ENCODE data around the gene CFL1.
A peak's percentile ranks its signal among the peaks of the same experiment; 100 is the strongest.

The CFL1 gene

DNA sequence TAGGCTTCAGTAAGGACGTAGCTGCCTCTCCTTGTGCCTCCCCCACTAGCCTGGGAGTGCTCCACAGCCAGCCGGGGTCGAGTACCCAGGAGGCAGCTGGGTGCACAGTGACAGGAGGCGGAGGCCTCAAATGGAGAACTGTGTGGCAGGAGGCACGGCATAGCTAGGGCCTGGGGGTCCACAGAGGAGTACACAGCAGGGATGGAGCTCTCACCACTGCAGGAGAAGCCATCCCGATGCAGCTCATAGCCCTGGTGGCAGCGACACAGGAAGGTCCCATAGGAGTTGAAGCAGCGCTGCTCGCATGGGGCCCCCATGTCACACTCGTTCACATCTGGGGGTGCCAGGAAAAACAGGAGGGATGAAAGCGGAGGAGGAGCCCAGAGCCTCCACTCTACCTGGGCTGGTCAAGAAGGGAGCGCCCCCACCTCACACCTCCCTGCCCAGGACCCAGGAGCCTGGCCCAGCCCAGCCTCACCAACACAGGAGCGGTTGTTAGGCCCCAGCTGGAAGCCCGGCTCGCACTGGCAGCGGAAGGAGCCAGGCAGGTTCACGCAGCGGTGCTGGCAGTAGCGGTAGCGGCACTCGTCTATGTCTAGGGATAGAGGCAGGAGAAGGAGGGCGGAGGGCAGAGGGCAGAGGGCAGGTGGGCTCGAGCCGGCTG, 11.8 kb upstream of the CFL1 start:
- DNase-seq, result no peak

DNA sequence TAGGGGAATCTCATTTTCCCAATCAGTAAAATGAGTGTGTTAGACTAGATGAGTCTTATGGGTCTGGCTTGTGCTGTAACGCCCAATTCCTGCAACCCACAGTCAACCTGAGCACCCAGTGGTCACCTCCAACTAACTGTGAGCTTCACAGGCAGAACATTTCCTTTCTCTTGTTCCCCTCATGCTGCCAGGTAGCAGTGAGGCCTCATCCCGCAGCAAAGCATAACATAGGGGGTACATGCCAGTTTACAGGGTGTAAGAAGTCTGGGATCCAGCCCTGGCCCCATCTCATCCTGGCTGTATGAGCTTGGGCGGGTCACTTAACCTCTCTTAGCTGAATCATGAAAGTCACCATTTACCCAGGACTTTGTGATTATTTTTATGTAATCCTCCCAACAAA, 10.9 kb upstream of the CFL1 start:
- DNase-seq, result no peak

DNA sequence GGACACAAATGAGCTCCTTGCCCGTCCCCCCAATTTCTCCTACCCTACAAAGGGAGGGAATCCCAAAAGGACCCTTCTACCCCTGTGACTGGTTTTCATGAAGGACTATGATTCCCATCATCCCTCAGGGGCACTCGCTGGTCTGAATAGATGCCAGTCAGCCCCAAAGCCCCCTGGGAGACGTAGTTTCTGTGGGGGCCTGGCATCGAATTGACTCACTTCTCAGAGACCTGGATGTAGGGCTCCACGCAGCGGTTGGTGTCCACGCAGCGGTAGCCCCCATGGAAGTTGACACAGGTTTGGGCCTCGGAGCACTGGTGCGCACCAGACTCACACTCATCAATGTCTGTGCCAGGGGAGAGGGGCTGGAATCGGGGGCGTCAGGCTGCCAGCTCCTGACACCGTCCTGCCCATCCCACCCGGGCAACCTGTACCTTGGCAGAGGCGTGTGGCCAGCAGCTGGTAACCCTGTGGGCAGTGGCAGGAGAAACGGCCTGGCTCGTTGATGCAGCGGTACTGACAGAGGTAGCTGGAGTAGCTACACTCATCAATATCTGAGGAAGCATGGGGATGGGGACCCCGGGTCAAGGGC, 10.2 kb upstream of the CFL1 start:
- no peak for DNase-seq

DNA sequence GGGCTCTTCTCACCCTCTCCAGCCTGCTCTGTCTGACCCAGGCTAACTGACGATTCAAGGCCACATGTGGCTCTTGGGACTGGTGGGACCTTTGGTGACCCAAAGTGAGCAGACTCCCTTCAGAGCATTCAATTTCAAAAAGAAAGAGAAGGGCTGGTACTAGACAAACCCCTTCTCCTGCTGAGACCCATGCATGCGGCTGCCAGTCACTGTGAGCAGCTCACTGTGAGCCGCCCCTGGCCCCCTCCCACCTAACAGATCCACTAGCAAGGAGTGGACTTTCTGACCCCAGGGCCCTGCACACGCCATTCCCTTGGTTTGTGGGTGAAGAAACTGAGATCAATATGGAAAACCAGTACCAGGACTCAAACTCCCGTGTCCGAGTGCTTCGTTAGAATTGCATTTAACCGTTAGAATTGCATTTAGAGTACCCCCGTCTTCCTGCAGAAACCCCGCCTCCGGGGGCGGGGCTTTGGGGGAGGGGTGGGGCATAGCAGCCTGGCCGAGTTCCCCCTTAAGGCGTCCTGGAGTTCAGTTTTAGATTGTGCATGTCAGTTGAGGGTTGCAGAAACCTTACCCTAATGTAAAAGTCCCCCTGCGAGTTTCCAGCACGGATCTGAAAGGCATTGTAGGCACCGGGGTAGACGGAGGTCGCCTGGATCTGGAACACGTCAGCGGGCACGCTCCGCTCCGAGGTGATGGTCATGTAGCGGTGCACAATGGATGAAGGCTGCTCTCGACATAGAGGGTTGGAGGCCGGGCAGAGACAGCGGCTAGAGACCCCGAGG, 9.5 kb upstream of the CFL1 start:
- no peak for DNase-seq

DNA sequence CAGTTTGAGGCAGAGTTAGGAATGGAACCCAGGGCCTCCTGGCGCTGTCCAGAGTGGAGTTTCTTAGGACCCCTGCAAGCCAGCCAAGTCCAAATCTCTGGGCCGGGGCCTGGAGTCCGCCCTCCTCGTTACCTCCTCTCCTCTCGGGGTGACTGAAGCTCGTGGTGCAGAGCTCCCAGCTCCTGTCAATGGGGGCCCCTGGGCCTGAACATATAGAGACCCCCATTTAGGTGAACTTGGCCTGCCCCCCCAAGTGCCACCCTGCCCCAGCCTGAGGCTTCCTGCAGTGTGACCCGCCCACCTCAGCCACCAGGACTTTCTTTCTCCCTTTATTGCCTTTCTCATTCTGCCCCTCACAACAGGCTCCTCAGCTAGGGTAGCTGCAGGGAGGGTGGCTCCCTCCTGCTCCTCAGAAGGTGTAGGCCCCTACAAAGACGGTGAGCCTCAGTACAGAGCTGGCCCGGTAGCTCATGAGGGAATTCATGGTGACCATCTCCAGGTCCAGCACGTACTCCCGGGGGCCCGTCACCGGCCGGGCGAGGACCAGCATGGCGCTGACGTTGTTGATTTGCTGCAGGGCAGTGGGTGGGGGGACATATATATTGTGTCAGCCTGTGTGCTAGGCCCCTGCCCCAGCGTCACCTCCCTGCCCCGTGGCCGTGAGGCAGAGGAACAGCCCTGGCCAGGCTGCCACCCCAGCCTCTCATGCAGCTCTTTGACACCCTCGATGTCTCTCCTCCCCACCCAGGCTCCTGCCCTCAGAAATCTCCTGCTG, 8.7 kb upstream of the CFL1 start:
- no peak for DNase-seq

DNA sequence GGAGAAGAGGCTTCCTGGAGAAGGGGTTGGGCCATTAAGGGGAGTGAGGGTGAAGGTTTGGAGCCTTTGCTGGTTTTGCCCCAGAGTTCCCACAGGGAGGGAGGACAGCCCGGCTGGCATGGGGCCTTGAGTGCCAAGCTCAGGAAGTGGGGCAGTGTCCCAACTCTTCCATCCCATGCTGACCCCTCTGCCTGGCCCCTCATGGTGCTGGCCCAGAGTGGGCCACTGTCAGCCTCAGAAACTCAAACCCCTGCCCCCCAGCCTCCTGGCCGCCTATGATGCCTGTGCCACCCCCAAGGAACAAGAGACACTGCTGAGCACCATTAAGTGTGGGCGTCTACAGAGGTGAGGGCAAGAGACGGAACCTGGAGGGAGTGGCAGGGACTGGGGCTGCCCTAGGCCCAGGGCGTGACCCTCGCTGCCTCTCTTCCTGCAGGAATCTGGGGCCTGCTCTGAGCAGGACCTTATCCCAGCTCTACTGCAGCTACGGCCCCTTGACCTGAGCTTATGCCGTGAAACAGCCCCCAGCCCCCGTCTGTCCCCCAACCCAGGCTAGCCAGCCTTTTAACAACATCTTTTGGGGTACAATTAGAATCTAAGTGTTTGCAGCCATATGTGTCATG, 7.7 kb upstream of the CFL1 start:
- no peak for DNase-seq

DNA sequence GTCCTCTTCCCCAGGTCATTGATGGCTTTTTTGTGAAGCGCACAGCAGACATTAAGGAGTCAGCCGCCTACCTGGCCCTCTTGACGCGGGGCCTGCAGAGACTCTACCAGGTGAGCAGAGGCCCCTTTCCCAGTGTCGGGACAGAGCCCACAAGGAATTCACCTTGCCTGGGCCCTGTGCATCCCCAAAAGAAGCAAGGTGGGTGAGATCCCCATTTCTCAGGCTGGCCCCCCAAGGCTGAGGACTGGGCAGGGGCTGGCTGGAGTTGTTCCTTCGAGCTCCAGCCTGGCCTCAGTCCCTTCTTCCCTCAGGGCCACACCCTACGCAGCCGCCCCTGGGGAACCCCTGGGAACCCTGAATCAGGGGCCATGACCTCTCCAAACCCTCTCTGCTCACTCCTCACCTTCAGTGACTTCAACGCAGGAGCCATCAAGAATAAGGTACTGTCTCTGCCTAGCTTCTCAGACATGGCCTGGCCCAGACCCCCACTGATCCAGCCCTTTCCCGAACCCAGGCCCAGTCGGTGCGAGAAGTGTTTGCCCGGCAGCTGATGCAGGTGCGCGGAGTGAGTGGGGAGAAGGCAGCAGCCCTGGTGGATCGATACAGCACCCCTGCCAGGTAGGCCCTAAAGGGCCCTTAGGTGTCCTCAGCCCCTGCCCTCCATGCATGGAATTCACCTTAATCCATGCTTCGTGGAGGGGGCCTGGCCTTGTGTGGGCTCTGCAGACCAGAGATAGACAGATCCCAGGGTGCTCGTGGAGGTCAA, 6.9 kb upstream of the CFL1 start:
- DNase-seq, result no peak

DNA sequence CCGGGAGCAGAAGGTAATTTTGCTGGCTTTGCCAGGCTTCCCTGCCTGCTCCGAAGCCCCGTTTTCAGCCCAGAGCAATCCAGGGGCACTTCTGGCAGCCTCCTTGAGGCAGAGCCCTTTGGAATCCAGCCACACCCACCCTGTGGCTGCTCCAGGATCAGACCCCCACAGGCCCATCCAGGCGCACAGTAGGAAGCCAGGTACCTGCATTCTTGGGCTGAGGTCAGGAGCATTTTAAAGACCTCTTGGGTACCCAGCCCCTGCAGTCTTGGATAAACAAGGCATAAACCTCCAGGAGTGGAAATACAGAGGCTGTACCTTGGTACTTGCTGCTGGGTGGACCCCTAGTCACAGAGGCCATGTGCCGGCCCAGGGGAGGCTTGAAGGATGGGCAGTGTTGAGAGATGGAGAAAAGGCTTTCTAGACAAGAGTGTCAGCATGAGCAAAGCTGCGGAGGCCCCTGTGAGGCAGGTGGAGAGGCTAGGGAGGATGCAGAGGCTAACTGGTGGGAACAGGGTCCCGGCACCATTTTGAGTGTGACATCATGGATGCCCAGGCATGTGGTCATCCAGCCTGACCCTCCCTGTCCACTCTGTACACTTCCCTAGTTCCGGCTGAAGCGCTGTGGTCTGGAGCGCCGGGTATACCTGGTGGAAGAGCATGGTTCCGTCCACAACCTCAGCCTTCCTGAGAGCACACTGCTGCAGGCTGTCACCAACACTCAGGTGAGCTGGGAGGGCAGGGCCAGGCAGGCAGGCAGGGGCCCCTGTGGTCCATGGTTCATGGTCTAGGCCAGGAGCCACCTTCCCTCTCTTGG, 6.1 kb upstream of the CFL1 start:
- DNase-seq, result no peak

DNA sequence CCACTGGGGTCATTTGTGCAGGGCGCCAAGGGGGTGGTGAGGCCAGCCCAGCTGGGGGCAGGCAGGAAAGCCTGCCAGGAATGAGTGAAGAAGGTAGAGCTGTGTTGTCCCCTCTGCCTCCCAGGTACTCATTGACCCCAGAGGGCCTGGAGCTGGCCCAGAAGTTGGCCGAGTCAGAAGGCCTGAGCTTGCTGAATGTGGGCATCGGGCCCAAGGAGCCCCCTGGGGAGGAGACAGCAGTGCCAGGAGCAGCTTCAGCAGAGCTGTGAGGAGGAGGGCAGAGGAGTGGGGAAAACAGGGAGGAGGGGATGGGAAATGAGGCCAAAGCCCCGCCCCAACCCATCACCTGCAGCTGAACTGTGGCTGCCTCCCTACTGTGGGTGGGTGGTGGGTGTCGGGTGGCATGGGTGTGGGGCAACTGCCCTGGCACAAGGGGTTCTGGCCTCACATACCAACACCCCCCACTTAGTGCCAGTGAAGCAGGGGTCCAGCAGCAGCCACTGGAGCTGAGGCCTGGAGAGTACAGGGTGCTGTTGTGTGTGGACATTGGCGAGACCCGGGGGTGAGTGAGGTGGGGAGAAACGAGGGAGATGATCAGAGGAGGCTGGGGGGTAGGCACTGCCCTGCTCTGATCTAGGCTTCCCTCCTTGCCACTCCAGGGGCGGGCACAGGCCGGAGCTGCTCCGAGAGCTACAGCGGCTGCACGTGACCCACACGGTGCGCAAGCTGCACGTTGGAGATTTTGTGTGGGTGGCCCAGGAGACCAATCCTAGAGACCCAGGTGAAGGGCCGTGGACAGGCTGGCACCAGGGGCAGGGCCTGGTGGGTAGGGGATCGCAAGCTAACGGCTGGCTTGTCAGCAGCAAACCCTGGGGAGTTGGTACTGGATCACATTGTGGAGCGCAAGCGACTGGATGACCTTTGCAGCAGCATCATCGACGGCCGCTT, 5.2 kb upstream of the CFL1 start:
- DNase-seq, result no peak

DNA sequence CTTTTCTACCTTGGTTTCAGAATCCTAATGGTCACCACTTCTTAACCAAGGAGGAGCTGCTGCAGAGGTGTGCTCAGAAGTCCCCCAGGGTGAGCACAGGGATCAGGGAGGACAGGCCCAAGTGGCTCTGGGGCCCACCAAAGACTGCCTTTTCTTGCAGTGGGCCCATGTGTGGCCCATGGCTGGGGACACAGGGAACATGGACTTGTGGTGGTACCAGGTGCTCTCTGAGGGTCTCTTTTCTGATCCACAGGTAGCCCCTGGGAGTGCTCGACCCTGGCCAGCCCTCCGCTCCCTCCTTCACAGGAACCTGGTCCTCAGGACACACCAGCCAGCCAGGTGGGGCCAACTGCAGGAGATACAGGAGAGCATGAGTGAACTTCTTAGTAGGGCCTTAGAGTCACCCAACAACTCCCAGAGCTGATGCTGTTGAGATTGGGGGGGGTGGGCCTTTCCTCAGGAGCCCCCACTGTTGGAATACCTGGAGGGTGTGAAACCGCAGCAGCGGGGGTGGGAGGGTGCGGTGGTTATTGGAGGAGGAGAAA, 4.3 kb upstream of the CFL1 start:
- no peak for DNase-seq

DNA sequence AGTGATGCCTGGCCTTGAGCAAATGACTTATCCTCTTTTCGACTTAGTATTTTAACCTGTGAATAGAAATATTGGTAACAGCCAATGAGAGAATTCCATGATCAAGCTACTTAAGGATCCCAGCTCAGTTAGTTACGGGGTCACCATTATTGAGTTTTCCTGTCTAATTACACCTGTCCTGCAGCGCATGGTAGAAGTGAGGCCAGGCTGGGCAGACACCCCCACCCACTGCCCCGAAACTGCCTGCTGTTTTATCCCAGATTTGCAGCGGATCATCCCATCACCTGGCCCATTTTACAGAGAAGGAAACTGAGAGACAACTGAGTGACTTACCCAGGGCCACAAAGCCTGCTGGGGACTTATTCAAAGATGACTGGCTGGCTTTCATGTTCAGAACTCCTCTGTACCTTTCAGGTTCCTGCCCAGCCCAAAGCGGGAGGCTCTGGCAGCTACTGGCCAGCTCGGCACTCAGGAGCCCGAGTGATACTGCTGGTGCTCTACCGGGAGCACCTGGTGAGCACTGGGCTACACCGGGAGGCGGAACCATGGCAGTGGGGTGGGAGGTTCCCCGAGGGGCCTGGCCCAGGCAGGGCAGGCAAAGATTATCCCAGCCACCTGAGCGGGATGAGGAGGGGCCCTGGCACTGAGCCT, 3.7 kb upstream of the CFL1 start:
- no peak for DNase-seq

DNA sequence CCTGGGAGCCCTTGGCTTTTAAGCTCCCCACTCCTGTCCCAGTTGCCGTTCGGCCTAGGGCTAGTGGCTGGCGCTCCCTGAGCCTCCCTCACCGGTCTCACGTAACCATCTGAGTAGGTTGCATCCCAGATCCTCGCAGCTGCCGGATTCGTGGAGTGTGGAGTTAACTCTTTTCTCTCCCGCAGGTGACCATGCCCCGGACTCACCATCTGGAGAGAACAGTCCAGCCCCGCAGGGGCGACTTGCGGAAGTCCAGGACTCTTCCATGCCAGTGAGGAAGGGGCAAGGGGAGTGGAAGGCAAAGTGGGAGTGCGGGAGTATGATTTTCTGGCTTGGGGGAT, 3.2 kb upstream of the CFL1 start:
- no peak for DNase-seq

DNA sequence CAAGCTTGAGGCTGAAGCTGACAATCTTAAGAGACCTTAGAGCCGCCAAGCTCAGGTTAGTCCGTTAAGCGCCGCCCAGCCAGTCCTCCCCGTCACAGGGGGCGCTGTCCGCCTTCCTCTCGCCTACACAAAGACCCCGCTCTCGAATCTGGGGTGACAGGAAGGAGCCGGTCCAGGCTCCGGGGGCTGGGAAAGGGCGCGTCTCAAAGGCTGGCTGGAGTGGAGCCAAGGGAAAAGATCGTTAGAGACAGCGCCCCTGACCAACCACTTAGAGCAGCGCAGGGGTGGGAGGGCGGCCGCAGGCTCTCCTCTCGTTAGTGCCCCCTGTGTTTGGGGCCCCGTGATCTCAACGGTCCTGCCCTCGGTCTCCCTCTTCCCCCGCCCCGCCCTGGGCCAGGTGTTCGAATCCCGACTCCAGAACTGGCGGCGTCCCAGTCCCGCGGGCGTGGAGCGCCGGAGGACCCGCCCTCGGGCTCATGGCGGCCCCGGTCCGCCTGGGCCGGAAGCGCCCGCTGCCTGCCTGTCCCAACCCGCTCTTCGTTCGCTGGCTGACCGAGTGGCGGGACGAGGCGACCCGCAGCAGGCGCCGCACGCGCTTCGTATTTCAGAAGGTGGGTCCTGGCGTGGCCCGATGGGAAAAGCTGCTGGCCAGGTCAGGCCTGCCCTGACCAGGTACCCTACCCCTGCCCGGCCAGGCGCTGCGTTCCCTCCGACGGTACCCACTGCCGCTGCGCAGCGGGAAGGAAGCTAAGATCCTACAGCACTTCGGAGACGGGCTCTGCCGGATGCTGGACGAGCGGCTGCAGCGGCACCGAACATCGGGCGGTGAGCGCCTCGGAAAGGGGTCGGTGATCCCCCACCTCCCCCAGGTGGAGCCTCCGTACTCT, 2.5 kb upstream of the CFL1 start, which contains the start of gene MUS81:
Gene MUS81, plus strand, starts transcription at position 156 of the 887 bp plus-strand sequence. Its CDS starts 321 bp downstream, at position 477.
- DNase-seq, result peak; percentile 97

DNA sequence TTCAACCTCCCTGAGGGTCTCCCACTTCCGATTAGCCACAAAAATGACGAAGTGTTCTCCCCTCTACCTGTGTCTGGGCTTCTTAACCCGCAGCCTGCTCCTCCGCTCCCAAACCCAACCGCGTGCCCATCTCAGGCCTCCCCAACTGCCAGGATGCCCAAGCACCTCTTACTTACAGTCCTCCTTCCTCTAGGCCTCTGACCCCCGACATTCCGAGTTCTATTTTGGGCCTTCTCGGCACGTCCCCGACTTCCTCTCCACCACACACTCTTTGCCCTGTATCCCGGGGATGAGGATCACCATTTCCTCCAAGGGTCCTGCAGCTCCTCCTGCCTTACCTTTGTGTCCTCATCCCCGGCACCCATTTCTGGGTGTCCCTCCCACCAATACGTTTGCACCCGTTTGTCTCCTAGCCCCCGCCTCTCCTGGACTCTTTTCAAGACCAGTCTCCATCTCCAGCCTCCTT, 1.9 kb upstream of the CFL1 start:
- DNase-seq, result no peak

DNA sequence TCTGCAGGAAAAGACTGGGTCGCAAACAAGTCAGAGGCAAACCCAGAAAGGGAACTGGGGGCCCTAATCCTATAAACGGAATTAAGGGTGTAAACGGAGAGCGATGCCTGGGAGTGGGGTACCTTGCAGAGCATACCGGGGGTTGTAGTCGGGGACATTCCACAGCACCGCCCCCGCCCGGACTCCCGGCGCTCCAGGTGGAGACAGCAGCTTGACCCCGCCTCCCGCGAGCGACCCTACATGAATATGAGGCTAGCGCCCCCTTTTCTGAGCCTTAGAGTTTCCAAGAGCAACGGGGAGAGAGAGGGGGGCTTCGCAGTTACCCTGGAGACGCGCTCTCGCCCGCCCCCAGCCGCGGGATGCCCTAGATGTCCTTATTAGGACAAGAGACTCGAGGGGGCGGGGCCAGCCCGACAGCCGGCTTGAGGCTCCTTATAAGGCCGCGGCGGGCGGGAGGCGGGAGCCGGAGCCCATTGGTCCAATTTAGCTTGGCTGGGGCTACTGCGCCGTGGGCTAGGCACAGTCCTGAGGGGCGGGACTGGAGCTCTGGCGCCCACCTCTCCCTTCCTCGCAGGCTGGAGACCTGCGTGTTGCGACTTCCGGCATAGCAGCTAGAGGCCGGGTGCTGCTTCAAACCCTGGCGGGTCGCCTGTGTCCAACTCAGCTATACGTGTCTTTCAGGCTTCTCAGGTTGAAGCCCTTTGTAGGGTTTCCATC, 1.3 kb upstream of the CFL1 start:
- DNase-seq, result peak; percentile 97

DNA sequence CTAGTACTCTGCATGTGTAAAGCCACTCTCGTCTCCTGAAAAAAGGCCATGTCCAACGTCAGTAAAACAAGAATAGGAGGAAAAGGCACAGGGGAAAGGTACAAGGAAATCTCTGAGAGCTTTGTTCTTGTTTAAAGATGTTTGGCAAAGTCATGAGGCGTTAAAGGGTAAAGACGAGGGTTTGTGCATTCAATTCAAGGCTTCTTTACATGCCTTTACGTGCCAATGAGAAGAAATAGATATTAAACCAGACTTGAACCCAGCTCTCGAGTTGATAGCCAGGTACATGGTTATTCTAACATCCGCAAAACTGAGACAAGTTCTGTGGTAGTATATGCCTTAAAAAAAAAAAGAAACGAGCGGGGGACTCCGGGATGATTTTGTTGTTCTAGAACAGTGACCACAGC, 704 bp upstream of the CFL1 start:
- no peak for DNase-seq

DNA sequence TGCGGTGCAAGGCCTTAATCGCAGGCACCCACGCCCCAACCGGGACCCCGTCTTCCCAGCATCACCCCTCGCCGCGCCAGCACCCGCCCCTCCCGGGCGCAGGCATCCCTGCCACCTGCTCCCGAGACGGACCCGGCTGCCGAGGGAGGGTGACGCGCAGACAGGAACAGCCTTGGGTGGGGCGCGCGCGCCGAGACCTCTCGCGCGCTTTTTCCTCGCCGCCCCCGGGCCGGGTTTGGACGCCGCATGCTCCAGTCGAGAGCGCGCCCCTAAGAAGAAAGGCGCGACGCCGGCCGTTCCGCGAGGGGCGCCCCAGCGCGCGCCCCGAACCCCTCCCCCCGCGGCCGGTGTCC, 504 bp downstream of the CFL1 start:
- DNase-seq, result peak; percentile 74
